GM12878 (cell line): ENCODE results near the gene PHF3. TPM values are rescaled to one million over a fixed set of nuclear protein-coding genes. Genes with fewer than 3 reads are reported as not detected.

Experiments
- ATAC-seq: fragments of 200-7000 bp; cut with Tn5 transposase; 3 replicates; pipeline ENCODE4 v1.9.1; 2020; ENCODE audit warnings: mild to moderate bottlenecking, moderate library complexity
- BruUV-seq: library from RNA; stranded (reverse); fragments of 400-500 nt; replicated peaks from 2 replicates; lab custom pipeline; 2021; lab: Mats Ljungman, UMichigan
- CTCF ChIA-PET: fragments of 300-600 bp; sonication (Branson Sonifier 250); formaldehyde crosslinking; extraction: SDS; loops from one replicate; lab custom pipeline; 2021; ENCODE audit warnings: inconsistent platforms; lab: Yijun Ruan, JAX
- POLR2A ChIA-PET: fragments of 350-600 bp; formaldehyde crosslinking; extraction: SDS; loops from one replicate; lab custom pipeline; 2021; ENCODE audit warnings: inconsistent platforms; lab: Charles Lee
- RAD21 ChIA-PET: fragments of 300-600 bp; sonication (Branson Sonifier 250); formaldehyde crosslinking; loops from one replicate; lab custom pipeline; 2023; ENCODE audit warnings: antibody characterized with exemption; ENCODE audit not compliant: unreplicated experiment; lab: Charles Lee
- SMC1A ChIA-PET: fragments of 300-600 bp; sonication (Branson Sonifier 250); formaldehyde crosslinking; loops from one replicate; lab custom pipeline; 2023; ENCODE audit not compliant: unreplicated experiment, uncharacterized antibody; lab: Charles Lee
- DNase-seq: peaks from one replicate; pipeline ENCODE4 v3.0.0-alpha.2; 2011; ENCODE audit warnings: low read depth, low spot score
- FAIRE-seq: peaks from 3 replicates; lab custom pipeline; 2011; peaks lifted over from hg19 to GRCh38; lab: Jason Lieb, UNC
- H2AFZ ChIP-seq: 2 replicates; pipeline ENCODE4 v1.6.0; 2011; ENCODE audit warnings: low read depth, low read length, control low read depth; ENCODE audit not compliant: control insufficient read depth
- H3K27ac ChIP-seq: 2 replicates; pipeline ENCODE4 v1.5.1; 2011; ENCODE audit warnings: control low read depth; ENCODE audit not compliant: control insufficient read depth, insufficient read depth
- H3K27me3 ChIP-seq, 2 experiments: replicated peaks in 1 of 2; 2 replicates each; pipeline versions ENCODE4 v1.6.0 to v1.6.1; 2011; ENCODE audit warnings: low read length in 1 of 2; ENCODE audit not compliant: control insufficient read depth in 2 of 2, insufficient read depth in 2 of 2
- H3K36me3 ChIP-seq, 2 experiments: 2 replicates each; pipeline ENCODE4 v1.5.1; 2011; ENCODE audit warnings: low read length in 1 of 2; ENCODE audit not compliant: control insufficient read depth in 2 of 2, insufficient read depth in 2 of 2
- H3K4me1 ChIP-seq: 2 replicates; pipeline ENCODE4 v1.6.1; 2011; ENCODE audit warnings: mild to moderate bottlenecking, low read length, moderate library complexity, mixed read lengths; ENCODE audit not compliant: control insufficient read depth, insufficient read depth
- H3K4me2 ChIP-seq: 2 replicates; pipeline ENCODE4 v1.6.0; 2011; ENCODE audit warnings: control low read depth; ENCODE audit not compliant: control insufficient read depth, insufficient read depth
- H3K4me3 ChIP-seq: fragments of 200-600 bp; sonication (generic); 2 replicates; pipeline ENCODE4 v1.5.1; 2016
- H3K79me2 ChIP-seq: 2 replicates; pipeline ENCODE4 v1.6.0; 2011; ENCODE audit warnings: low read length; ENCODE audit not compliant: control insufficient read depth, insufficient read depth
- H3K9ac ChIP-seq: 2 replicates; pipeline ENCODE4 v1.8.0; 2011; ENCODE audit warnings: low read length, control low read depth, mixed read lengths; ENCODE audit not compliant: control insufficient read depth, insufficient read depth
- H3K9me3 ChIP-seq: replicated peaks from 3 replicates; pipeline ENCODE4 v1.5.1; 2011; ENCODE audit warnings: mild to moderate bottlenecking, low read length; ENCODE audit not compliant: control insufficient read depth, insufficient read depth
- H4K20me1 ChIP-seq: 2 replicates; pipeline ENCODE4 v1.6.0; 2011; ENCODE audit not compliant: control insufficient read depth, insufficient read depth
- ATF2 ChIP-seq: IDR thresholded peaks from 2 replicates; pipeline ENCODE4 v1.6.1; 2012; ENCODE audit warnings: low read length, inconsistent platforms
- BACH1 ChIP-seq: fragments of 450-650 bp; IDR thresholded peaks from 2 replicates; pipeline ENCODE4 v1.6.1; 2017; ENCODE audit warnings: mild to moderate bottlenecking, borderline replicate concordance
- ETV6 ChIP-seq, 2 experiments: fragments of 450-650 bp in 1 of 2; IDR thresholded peaks in 1 of 2; conservative IDR thresholded peaks in 1 of 2; 2 replicates each; pipeline ENCODE4 v1.6.1; 2014; ENCODE audit warnings: antibody characterized with exemption in 1 of 2, borderline replicate concordance in 1 of 2, low read depth in 1 of 2, mild to moderate bottlenecking in 1 of 2, moderate library complexity in 1 of 2
- HCFC1 ChIP-seq: fragments of 150-350 bp; IDR thresholded peaks from 2 replicates; pipeline ENCODE4 v1.6.1; 2014; ENCODE audit warnings: low read length
- IKZF1 ChIP-seq: fragments of 450-650 bp; conservative IDR thresholded peaks from 2 replicates; pipeline ENCODE4 v1.6.1; 2017; ENCODE audit warnings: antibody characterized with exemption, mild to moderate bottlenecking
- SMAD5 ChIP-seq: IDR thresholded peaks from 2 replicates; pipeline ENCODE4 v1.6.1; 2016; ENCODE audit warnings: antibody characterized with exemption, low read depth
- WGBS: methylation state at CpG from one replicate; pipeline ENCODE4 v1.1.6; 2016; ENCODE audit warnings: low lambda C conversion rate; ENCODE audit not compliant: insufficient replicate concordance, insufficient coverage; ENCODE audit errors: missing lambda C conversion rate; 5-methylcytosine and 5-hydroxymethylcytosine counted together
- in situ Hi-C: fragments of 300-500 bp; cut with MboI; formaldehyde crosslinking; loops from 9 replicates; pipeline ENCODE4 v1.14.3; 2018; ENCODE audit warnings: mixed read lengths
- intact Hi-C: fragments of 100-400 bp; cut with micrococcal nuclease; formaldehyde crosslinking; loops from one replicate; pipeline ENCODE4 v1.14.2; 2022; ENCODE audit not compliant: unreplicated experiment
- polyA plus RNA-seq, 11 experiments: library from polyadenylated mRNA; depleted of rRNA in 4 of 11; unstranded in 6 of 11; stranded (reverse) in 5 of 11; fragments of >200 nt; fragmentation: Nextera tagmentation in 4 of 11; fragmentation: Illumina TruSeq in 1 of 11; extraction: Ambion mirVana in 4 of 11; extraction: Trizol in 1 of 11; gene quantifications; 1 replicate in 1 of 11; 2 replicates in 10 of 11; pipeline versions ENCODE4 v1.2.1 to v1.2.3, GENCODE V29; 2011 to 2016; ENCODE audit warnings: inconsistent platforms in 2 of 11, missing spikeins in 2 of 11, low read depth in 1 of 11
- total RNA-seq, 4 experiments: library from RNA; depleted of rRNA in 3 of 4; stranded (reverse); fragments of >200 nt in 3 of 4; fragmentation: Illumina TruSeq in 1 of 4; extraction: Trizol in 1 of 4; gene quantifications; 2 replicates each; pipeline versions ENCODE4 v1.2.1 to v1.2.3, GENCODE V29; 2013 to 2021
- TF ChIP-seq, protein P1 (sequence below): fragments of 450-650 bp; formaldehyde crosslinking; IDR thresholded peaks from 2 replicates; pipeline ENCODE4 v1.5.0; 2022; ENCODE audit warnings: mild to moderate bottlenecking, missing genetic modification characterization

The PHF3 gene
- total and polyA plus RNA-seq, 10 of the 15 experiments (the other 5 are each of a cell fraction or from before 2014, with no cell fraction given) = 8.3 to 61.5 (median 26.6) TPM

GRCh38 chr6:63757826-63758225 lies 122.2 kb downstream of the PHF3 start:
- intact Hi-C loops = no loop called here

More at GRCh38 chr6:63757826-63758225, 122.2 kb downstream of the PHF3 start:
- no peak overlapping the region for H3K4me2 ChIP-seq
- CTCF ChIA-PET = interaction anchor here (2.1 to 3.4 kb wide), 2 partner anchors 159 to 405 kb away, joined by 14 to 31 read pairs; no protein-coding TSS in a partner anchor
- TF ChIP-seq BACH1 (no peak), HCFC1 (no peak), IKZF1 (no peak), ATF2 (no peak), SMAD5 (no peak), ETV6 (conservative IDR thresholded peaks at IDR 0.05 in 1 of 2, IDR thresholded peaks at IDR 0.05 in 1 of 2; ENCODE audit: borderline replicate concordance in 1 of 2, low read depth in 1 of 2) (no peak)
- TF ChIP-seq, protein P1, sequence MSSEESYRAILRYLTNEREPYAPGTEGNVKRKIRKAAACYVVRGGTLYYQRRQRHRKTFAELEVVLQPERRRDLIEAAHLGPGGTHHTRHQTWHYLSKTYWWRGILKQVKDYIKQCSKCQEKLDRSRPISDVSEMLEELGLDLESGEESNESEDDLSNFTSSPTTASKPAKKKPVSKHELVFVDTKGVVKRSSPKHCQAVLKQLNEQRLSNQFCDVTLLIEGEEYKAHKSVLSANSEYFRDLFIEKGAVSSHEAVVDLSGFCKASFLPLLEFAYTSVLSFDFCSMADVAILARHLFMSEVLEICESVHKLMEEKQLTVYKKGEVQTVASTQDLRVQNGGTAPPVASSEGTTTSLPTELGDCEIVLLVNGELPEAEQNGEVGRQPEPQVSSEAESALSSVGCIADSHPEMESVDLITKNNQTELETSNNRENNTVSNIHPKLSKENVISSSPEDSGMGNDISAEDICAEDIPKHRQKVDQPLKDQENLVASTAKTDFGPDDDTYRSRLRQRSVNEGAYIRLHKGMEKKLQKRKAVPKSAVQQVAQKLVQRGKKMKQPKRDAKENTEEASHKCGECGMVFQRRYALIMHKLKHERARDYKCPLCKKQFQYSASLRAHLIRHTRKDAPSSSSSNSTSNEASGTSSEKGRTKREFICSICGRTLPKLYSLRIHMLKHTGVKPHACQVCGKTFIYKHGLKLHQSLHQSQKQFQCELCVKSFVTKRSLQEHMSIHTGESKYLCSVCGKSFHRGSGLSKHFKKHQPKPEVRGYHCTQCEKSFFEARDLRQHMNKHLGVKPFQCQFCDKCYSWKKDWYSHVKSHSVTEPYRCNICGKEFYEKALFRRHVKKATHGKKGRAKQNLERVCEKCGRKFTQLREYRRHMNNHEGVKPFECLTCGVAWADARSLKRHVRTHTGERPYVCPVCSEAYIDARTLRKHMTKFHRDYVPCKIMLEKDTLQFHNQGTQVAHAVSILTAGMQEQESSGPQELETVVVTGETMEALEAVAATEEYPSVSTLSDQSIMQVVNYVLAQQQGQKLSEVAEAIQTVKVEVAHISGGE (CRISPR knock-in tag) = no peak
- H3K27ac ChIP-seq = no peak overlapping the region
- no peaks in the 10 kb centered on the region for H3K36me3 ChIP-seq
- POLR2A ChIA-PET = no interaction called here
- H3K4me1 ChIP-seq = no peaks in the 10 kb centered on the region
- ATAC-seq (no peak), DNase-seq (no peak), FAIRE-seq (no peak)
- in situ Hi-C loops = no loop called here
- SMC1A ChIA-PET = interaction anchor here (1.1 to 10.4 kb wide), 3 partner anchors 146 to 408 kb away, joined by 3 to 218 read pairs (median 12); no protein-coding TSS in a partner anchor
- no peaks in the 10 kb centered on the region; the same call in 2 of the 3 replicates for H3K9me3 ChIP-seq
- no peak overlapping the region for H2AFZ ChIP-seq
- 0% methylated on average over 1 of the region's 1 CpG for WGBS
- H3K4me3 ChIP-seq = no peak overlapping the region
- RAD21 ChIA-PET = interaction anchor here (1.0 to 6.3 kb wide), 2 partner anchors 159 to 405 kb away, joined by 5 to 76 read pairs; no protein-coding TSS in a partner anchor
- H3K9ac ChIP-seq = no peak overlapping the region
- H4K20me1 ChIP-seq = no peaks in the 10 kb centered on the region
- no peaks in the 10 kb centered on the region for H3K27me3 ChIP-seq
- H3K79me2 ChIP-seq = no peaks in the 10 kb centered on the region
- no TSS peak for BruUV-seq
